GM12801 (cell line): ENCODE measurements around the gene PTPRM.

Source experiments
- TF ChIP-seq, protein P1 (sequence below): IDR thresholded peaks from one replicate; pipeline ENCODE4 v1.5.1; 2011; ENCODE audit warnings: control low read depth; ENCODE audit not compliant: insufficient read length; ENCODE audit errors: extremely low read depth

The PTPRM gene

GRCh38 chr18:8450013-8450412, 882.9 kb downstream of the PTPRM start:
- TF ChIP-seq, protein P1, sequence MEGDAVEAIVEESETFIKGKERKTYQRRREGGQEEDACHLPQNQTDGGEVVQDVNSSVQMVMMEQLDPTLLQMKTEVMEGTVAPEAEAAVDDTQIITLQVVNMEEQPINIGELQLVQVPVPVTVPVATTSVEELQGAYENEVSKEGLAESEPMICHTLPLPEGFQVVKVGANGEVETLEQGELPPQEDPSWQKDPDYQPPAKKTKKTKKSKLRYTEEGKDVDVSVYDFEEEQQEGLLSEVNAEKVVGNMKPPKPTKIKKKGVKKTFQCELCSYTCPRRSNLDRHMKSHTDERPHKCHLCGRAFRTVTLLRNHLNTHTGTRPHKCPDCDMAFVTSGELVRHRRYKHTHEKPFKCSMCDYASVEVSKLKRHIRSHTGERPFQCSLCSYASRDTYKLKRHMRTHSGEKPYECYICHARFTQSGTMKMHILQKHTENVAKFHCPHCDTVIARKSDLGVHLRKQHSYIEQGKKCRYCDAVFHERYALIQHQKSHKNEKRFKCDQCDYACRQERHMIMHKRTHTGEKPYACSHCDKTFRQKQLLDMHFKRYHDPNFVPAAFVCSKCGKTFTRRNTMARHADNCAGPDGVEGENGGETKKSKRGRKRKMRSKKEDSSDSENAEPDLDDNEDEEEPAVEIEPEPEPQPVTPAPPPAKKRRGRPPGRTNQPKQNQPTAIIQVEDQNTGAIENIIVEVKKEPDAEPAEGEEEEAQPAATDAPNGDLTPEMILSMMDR = no peak

DNA sequence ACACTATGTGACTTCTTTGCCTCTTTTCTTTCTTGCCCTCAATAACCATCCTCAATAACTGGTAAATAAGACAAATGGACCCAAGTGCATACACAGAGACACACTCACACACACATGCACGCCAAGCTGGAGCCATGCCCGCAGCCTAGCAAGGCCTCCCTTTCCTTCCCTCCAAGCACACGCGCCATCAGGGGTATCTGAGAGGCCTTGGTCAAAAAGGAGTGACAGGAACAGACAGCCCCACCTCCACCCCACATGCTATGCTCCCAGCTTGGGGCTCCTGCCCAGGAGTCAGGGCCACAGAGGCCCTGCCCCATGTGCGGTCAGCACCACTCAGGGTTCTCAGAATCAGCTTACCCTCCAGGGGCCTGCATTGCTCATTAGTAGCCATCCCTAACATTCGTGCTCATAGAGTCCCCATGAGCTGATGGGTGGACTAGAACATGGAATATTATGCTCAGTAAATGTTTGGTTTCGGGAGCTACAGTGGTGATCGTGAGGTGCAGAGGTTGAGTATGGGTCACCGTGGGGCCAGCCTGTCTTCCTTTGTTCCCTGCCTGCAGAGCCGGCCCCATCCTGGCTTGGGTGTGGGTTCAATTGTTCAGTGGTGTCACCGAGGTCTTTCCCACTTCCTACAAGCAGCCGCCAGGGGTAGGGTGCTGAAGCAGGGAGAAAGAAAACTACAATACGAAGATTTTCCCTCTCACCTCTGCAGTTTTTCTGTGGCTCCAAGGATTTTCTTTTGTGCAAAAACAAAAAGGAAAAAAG, 884.0 kb downstream of the PTPRM start:
- TF ChIP-seq, protein P1 = no peak

- TF ChIP-seq, protein P1 = no peak
Measured at GRCh38 chr18:8453528-8453927, 886.4 kb downstream of the PTPRM start.

DNA sequence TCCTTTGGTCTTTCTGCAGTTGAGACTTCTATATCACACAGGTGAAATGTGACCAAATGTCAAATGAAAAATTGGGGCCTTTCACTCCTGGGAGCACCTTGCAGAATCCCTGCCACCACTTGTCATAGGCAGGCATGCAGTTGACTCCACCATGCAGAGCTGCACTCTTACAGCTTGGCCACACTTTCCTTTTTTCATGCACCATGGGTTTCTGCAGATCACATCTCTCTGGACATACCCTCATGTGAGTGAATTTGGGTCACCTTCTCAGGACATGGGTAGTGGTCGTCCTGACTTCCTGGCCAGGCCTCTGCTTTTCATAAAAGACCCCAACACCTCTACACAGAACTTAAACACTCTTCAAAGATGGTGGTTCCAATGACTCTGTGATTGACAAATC, 887.0 kb downstream of the PTPRM start:
- TF ChIP-seq, protein P1 = no peak

GRCh38 chr18:8455661-8456614, 888.8 kb downstream of the PTPRM start:
- TF ChIP-seq, protein P1 = no peak
